Keratinocyte (primary cell): Measurements from ENCODE around the gene SENP1.

Source experiments
- EZH2 ChIP-seq: IDR thresholded peaks from one replicate; pipeline ENCODE4 v1.6.1; 2012; ENCODE audit warnings: inconsistent platforms, mild to moderate bottlenecking, low read length, moderate library complexity
- TF ChIP-seq, protein P1 (sequence below), 3 experiments: IDR thresholded peaks in 1 of 3; conservative IDR thresholded peaks in 1 of 3; optimal IDR thresholded peaks in 1 of 3; 2 replicates in 2 of 3; 3 replicates in 1 of 3; pipeline versions ENCODE3 to v1.5.1; 2011; ENCODE audit warnings: low read length in 3 of 3, mild to moderate bottlenecking in 3 of 3, moderate library complexity in 2 of 3, control low read depth in 1 of 3, inconsistent platforms in 1 of 3; ENCODE audit not compliant: insufficient read depth in 2 of 3; ENCODE audit errors: extremely low read depth in 1 of 3

DNA sequence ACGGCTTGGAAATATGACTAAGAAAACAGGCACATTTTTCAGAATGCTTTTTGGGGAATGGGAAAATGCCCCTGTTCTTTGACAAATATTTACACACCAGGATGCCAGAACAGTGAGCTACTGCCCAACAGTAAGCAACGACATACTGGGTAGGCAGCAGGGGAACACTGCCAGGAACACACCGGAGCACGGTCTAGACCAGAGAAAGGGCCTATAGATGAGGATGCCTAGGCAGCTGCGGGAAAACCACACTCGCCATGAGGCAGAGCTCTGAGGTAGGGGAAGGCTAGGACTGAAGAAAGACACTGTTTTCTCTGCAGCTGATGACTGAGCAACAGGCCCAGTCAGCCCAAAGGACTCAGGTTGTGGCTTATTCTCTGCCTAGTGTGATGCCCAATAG, 55.7 kb downstream of the SENP1 start:
- TF ChIP-seq, protein P1, sequence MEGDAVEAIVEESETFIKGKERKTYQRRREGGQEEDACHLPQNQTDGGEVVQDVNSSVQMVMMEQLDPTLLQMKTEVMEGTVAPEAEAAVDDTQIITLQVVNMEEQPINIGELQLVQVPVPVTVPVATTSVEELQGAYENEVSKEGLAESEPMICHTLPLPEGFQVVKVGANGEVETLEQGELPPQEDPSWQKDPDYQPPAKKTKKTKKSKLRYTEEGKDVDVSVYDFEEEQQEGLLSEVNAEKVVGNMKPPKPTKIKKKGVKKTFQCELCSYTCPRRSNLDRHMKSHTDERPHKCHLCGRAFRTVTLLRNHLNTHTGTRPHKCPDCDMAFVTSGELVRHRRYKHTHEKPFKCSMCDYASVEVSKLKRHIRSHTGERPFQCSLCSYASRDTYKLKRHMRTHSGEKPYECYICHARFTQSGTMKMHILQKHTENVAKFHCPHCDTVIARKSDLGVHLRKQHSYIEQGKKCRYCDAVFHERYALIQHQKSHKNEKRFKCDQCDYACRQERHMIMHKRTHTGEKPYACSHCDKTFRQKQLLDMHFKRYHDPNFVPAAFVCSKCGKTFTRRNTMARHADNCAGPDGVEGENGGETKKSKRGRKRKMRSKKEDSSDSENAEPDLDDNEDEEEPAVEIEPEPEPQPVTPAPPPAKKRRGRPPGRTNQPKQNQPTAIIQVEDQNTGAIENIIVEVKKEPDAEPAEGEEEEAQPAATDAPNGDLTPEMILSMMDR (optimal IDR thresholded peaks at IDR 0.05 in 1 of 3, IDR thresholded peaks at IDR 0.05 in 1 of 3, conservative IDR thresholded peaks at IDR 0.05 in 1 of 3; ENCODE audit: extremely low read depth in 1 of 3, insufficient read depth in 2 of 3, low read length in 3 of 3): no peak
- no peak for TF ChIP-seq EZH2
